ENCODE measurements around the gene SOX4. TPM values are rescaled to one million over a fixed set of nuclear protein-coding genes. Genes with fewer than 3 reads are reported as not detected.

SOX4 gene
- total and polyA plus RNA-seq, 2 experiments from 2014 or later, result 164 to 235 TPM

DNA sequence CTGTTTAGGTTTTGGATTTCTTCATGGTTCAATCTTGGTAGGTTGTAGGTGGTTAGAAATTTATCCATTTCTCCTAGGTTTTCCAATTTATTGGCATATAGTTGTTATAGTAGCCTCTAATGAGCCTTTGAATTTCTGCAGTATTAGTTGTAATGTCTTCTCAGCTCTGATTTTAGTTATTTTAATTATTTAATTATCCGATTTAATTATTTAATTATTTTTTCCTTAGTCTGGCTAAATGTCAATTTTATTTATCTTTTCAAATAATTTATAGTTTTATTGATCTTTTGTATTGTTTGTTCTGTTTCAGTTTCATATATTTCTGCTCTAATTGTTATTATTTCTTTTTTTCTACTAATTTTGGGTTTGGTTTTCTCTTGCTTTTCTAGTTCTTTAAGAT lies 28.1 kb upstream of the SOX4 start:
- Mint-ChIP-seq H3K4me3 (no peak overlapping the region), H3K4me1 (no peaks in the 10 kb centered on the region), H3K27ac (no peak overlapping the region), H3K36me3 (ENCODE audit: low read depth) (no peaks in the 10 kb centered on the region; the same call in 2 of the 3 replicates), H3K9me3 (no peaks in the 10 kb centered on the region; the same call in 2 of the 3 replicates), H3K27me3 (ENCODE audit: insufficient read depth, low read depth, poor library complexity) (peaks cover 3% of the 10 kb centered on the region)
- Histone ChIP-seq H4K20me1 (replicated peaks; ENCODE audit: insufficient read depth) (no peaks in the 10 kb centered on the region), H3K4me1 (ENCODE audit: insufficient read depth) (no peaks in the 10 kb centered on the region), H3K27me3 (ENCODE audit: insufficient read depth) (no peaks in the 10 kb centered on the region), H3F3A (replicated peaks; ENCODE audit: low read depth) (no peaks in the 10 kb centered on the region), H3K79me2 (replicated peaks; ENCODE audit: insufficient read depth) (no peaks in the 10 kb centered on the region), H3K36me3 (ENCODE audit: insufficient read depth) (no peaks in the 10 kb centered on the region), H2AFZ (no peak overlapping the region), H3K27ac (ENCODE audit: low read depth) (no peak overlapping the region), H3K4me3 (no peak overlapping the region), H3K9me2 (ENCODE audit: insufficient read depth) (peaks cover 5% of the 10 kb centered on the region; the same call in 1 of the 2 replicates), H3K4me2 (no peak overlapping the region)
- TF ChIP-seq ZNF114 (CRISPR knock-in tag; IDR thresholded peaks at IDR 0.05), result no peak
- no peak for TF ChIP-seq JUNB (IDR thresholded peaks at IDR 0.05; ENCODE audit: unreplicated experiment)
- TF ChIP-seq, protein P1, sequence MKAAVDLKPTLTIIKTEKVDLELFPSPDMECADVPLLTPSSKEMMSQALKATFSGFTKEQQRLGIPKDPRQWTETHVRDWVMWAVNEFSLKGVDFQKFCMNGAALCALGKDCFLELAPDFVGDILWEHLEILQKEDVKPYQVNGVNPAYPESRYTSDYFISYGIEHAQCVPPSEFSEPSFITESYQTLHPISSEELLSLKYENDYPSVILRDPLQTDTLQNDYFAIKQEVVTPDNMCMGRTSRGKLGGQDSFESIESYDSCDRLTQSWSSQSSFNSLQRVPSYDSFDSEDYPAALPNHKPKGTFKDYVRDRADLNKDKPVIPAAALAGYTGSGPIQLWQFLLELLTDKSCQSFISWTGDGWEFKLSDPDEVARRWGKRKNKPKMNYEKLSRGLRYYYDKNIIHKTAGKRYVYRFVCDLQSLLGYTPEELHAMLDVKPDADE (IDR thresholded peaks at IDR 0.05), result no peak
- TF ChIP-seq, protein P2, sequence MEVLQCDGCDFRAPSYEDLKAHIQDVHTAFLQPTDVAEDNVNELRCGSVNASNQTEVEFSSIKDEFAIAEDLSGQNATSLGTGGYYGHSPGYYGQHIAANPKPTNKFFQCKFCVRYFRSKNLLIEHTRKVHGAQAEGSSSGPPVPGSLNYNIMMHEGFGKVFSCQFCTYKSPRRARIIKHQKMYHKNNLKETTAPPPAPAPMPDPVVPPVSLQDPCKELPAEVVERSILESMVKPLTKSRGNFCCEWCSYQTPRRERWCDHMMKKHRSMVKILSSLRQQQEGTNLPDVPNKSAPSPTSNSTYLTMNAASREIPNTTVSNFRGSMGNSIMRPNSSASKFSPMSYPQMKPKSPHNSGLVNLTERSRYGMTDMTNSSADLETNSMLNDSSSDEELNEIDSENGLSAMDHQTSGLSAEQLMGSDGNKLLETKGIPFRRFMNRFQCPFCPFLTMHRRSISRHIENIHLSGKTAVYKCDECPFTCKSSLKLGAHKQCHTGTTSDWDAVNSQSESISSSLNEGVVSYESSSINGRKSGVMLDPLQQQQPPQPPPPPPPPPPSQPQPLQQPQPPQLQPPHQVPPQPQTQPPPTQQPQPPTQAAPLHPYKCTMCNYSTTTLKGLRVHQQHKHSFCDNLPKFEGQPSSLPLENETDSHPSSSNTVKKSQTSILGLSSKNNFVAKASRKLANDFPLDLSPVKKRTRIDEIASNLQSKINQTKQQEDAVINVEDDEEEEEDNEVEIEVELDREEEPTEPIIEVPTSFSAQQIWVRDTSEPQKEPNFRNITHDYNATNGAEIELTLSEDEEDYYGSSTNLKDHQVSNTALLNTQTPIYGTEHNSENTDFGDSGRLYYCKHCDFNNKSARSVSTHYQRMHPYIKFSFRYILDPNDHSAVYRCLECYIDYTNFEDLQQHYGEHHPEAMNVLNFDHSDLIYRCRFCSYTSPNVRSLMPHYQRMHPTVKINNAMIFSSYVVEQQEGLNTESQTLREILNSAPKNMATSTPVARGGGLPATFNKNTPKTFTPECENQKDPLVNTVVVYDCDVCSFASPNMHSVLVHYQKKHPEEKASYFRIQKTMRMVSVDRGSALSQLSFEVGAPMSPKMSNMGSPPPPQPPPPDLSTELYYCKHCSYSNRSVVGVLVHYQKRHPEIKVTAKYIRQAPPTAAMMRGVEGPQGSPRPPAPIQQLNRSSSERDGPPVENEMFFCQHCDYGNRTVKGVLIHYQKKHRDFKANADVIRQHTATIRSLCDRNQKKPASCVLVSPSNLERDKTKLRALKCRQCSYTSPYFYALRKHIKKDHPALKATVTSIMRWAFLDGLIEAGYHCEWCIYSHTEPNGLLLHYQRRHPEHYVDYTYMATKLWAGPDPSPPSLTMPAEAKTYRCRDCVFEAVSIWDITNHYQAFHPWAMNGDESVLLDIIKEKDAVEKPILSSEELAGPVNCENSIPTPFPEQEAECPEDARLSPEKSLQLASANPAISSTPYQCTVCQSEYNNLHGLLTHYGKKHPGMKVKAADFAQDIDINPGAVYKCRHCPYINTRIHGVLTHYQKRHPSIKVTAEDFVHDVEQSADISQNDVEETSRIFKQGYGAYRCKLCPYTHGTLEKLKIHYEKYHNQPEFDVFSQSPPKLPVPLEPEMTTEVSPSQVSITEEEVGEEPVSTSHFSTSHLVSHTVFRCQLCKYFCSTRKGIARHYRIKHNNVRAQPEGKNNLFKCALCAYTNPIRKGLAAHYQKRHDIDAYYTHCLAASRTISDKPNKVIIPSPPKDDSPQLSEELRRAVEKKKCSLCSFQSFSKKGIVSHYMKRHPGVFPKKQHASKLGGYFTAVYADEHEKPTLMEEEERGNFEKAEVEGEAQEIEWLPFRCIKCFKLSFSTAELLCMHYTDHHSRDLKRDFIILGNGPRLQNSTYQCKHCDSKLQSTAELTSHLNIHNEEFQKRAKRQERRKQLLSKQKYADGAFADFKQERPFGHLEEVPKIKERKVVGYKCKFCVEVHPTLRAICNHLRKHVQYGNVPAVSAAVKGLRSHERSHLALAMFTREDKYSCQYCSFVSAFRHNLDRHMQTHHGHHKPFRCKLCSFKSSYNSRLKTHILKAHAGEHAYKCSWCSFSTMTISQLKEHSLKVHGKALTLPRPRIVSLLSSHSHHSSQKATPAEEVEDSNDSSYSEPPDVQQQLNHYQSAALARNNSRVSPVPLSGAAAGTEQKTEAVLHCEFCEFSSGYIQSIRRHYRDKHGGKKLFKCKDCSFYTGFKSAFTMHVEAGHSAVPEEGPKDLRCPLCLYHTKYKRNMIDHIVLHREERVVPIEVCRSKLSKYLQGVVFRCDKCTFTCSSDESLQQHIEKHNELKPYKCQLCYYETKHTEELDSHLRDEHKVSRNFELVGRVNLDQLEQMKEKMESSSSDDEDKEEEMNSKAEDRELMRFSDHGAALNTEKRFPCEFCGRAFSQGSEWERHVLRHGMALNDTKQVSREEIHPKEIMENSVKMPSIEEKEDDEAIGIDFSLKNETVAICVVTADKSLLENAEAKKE (CRISPR knock-in tag; IDR thresholded peaks at IDR 0.05), result no peak
- TF ChIP-seq, protein P3, sequence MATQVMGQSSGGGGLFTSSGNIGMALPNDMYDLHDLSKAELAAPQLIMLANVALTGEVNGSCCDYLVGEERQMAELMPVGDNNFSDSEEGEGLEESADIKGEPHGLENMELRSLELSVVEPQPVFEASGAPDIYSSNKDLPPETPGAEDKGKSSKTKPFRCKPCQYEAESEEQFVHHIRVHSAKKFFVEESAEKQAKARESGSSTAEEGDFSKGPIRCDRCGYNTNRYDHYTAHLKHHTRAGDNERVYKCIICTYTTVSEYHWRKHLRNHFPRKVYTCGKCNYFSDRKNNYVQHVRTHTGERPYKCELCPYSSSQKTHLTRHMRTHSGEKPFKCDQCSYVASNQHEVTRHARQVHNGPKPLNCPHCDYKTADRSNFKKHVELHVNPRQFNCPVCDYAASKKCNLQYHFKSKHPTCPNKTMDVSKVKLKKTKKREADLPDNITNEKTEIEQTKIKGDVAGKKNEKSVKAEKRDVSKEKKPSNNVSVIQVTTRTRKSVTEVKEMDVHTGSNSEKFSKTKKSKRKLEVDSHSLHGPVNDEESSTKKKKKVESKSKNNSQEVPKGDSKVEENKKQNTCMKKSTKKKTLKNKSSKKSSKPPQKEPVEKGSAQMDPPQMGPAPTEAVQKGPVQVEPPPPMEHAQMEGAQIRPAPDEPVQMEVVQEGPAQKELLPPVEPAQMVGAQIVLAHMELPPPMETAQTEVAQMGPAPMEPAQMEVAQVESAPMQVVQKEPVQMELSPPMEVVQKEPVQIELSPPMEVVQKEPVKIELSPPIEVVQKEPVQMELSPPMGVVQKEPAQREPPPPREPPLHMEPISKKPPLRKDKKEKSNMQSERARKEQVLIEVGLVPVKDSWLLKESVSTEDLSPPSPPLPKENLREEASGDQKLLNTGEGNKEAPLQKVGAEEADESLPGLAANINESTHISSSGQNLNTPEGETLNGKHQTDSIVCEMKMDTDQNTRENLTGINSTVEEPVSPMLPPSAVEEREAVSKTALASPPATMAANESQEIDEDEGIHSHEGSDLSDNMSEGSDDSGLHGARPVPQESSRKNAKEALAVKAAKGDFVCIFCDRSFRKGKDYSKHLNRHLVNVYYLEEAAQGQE (IDR thresholded peaks at IDR 0.05; ENCODE audit: unreplicated experiment), result no peak
- TF ChIP-seq EZH2 (IDR thresholded peaks at IDR 0.05; ENCODE audit: low read depth, unreplicated experiment), result no peak
- no peak for TF ChIP-seq STAT1 (IDR thresholded peaks at IDR 0.05; ENCODE audit: unreplicated experiment)
- no peak for TF ChIP-seq POLR2AphosphoS5 (IDR thresholded peaks at IDR 0.05; ENCODE audit: low read depth)
- no peak for TF ChIP-seq ZNF331 (CRISPR knock-in tag; IDR thresholded peaks at IDR 0.05; ENCODE audit: low read depth)
- TF ChIP-seq, protein P4, sequence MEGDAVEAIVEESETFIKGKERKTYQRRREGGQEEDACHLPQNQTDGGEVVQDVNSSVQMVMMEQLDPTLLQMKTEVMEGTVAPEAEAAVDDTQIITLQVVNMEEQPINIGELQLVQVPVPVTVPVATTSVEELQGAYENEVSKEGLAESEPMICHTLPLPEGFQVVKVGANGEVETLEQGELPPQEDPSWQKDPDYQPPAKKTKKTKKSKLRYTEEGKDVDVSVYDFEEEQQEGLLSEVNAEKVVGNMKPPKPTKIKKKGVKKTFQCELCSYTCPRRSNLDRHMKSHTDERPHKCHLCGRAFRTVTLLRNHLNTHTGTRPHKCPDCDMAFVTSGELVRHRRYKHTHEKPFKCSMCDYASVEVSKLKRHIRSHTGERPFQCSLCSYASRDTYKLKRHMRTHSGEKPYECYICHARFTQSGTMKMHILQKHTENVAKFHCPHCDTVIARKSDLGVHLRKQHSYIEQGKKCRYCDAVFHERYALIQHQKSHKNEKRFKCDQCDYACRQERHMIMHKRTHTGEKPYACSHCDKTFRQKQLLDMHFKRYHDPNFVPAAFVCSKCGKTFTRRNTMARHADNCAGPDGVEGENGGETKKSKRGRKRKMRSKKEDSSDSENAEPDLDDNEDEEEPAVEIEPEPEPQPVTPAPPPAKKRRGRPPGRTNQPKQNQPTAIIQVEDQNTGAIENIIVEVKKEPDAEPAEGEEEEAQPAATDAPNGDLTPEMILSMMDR (conservative IDR thresholded peaks at IDR 0.05; ENCODE audit: low read depth in 2 of 2), result no peak
- no peak for DNase-seq (ENCODE audit: low spot score)
- no peak for ATAC-seq

All from GM23338 (cell line).